Measurements from ENCODE around the gene CDKN1C.

- no peak for TF ChIP-seq POLR2AphosphoS5 (IDR thresholded peaks at IDR 0.05; ENCODE audit: insufficient read depth in 1 of 2, low read depth in 1 of 2)
- no peak for TF ChIP-seq CTCF (IDR thresholded peaks at IDR 0.05)
Measured at GRCh38 chr11:2859699-2860037, 25.9 kb downstream of the CDKN1C start.
